Adrenal gland (tissue), 5 donors: ENCODE measurements around the gene INVS.

ENCODE experiments used
- CTCF ChIP-seq, 6 experiments: fragments of 450-650 bp in 4 of 6; fragments of 200-600 bp in 2 of 6; sonication (generic) in 1 of 6; IDR thresholded peaks; 1 replicate in 5 of 6; 2 replicates in 1 of 6; pipeline versions ENCODE4 v1.5.1 to v1.8.0; 2016 to 2021; ENCODE audit warnings: antibody characterized with exemption in 6 of 6, mild to moderate bottlenecking in 2 of 6, moderate library complexity in 1 of 6
- POLR2A ChIP-seq, 2 donors: fragments of 450-650 bp; IDR thresholded peaks; one replicate each; pipeline ENCODE4 v1.6.1; 2017; ENCODE audit warnings: antibody characterized with exemption in 2 of 2, mild to moderate bottlenecking in 2 of 2, moderate library complexity in 1 of 2
- donor health status: DM: no; HTN: no; CAD: no.

- TF ChIP-seq CTCF (IDR thresholded peaks at IDR 0.05) (no peak), POLR2A (IDR thresholded peaks at IDR 0.05) (no peak)
Observed at GRCh38 chr9:100134731-100135130, 35.7 kb downstream of the INVS start.
